Nephron (organoid): ENCODE results near the gene CALML6.

Experiments
- H3K27ac Mint-ChIP-seq, 3 experiments: 2 replicates each; pipeline ENCODE4 v1.8.0; 2020; ENCODE audit warnings: mixed read lengths in 3 of 3, mild to moderate bottlenecking in 2 of 3, moderate library complexity in 1 of 3
- H3K27me3 Mint-ChIP-seq: 2 replicates; pipeline ENCODE4 v1.8.0; 2021; ENCODE audit warnings: low read depth, mild to moderate bottlenecking, moderate library complexity, mixed read lengths
- H3K36me3 Mint-ChIP-seq: 2 replicates; pipeline ENCODE4 v1.8.0; 2020; ENCODE audit warnings: low read depth, mixed read lengths
- H3K4me1 Mint-ChIP-seq: 2 replicates; pipeline ENCODE4 v1.8.0; 2020; ENCODE audit warnings: mixed read lengths
- H3K4me3 Mint-ChIP-seq, 3 experiments: 2 replicates each; pipeline ENCODE4 v1.8.0; 2020; ENCODE audit warnings: mild to moderate bottlenecking in 3 of 3, mixed read lengths in 3 of 3, moderate library complexity in 2 of 3
- H3K9me3 Mint-ChIP-seq: 2 replicates; pipeline ENCODE4 v1.8.0; 2020; ENCODE audit warnings: mixed read lengths
- CTCF ChIP-seq, 3 experiments: fragments of 200-600 bp; sonication (generic); IDR thresholded peaks; one replicate each; pipeline ENCODE4 v1.5.0; 2021; ENCODE audit warnings: antibody characterized with exemption in 3 of 3; ENCODE audit not compliant: unreplicated experiment in 3 of 3

The CALML6 gene

GRCh38 chr1:1921459-1921862 lies 6.4 kb downstream of the CALML6 start:
- peaks cover 7% of the 10 kb centered on the region for H3K27me3 Mint-ChIP-seq

GRCh38 chr1:1921901-1922701 lies 7.0 kb downstream of the CALML6 start:
- no peak for TF ChIP-seq CTCF (IDR thresholded peaks at IDR 0.05; ENCODE audit: unreplicated experiment in 3 of 3)
- no peak overlapping the region for H3K27ac Mint-ChIP-seq
- no peak overlapping the region for H3K4me3 Mint-ChIP-seq
- H3K36me3 Mint-ChIP-seq = no peaks in the 10 kb centered on the region
- peaks cover 7% of the 10 kb centered on the region for H3K27me3 Mint-ChIP-seq
- peaks cover 6% of the 10 kb centered on the region for H3K4me1 Mint-ChIP-seq
- no peaks in the 10 kb centered on the region for H3K9me3 Mint-ChIP-seq

More at GRCh38 chr1:1921459-1921862, 6.4 kb downstream of the CALML6 start:
- no peaks in the 10 kb centered on the region for H3K36me3 Mint-ChIP-seq
- no peaks in the 10 kb centered on the region for H3K9me3 Mint-ChIP-seq
- no peak overlapping the region for H3K27ac Mint-ChIP-seq
- no peak overlapping the region for H3K4me3 Mint-ChIP-seq
- TF ChIP-seq CTCF (IDR thresholded peaks at IDR 0.05; ENCODE audit: unreplicated experiment in 3 of 3) = no peak
- peaks cover 6% of the 10 kb centered on the region for H3K4me1 Mint-ChIP-seq

GRCh38 chr1:1922702-1922955 lies 7.6 kb downstream of the CALML6 start:
- H3K27me3 Mint-ChIP-seq = peaks cover 7% of the 10 kb centered on the region
- TF ChIP-seq CTCF (IDR thresholded peaks at IDR 0.05; ENCODE audit: unreplicated experiment in 3 of 3) = no peak
- no peaks in the 10 kb centered on the region for H3K9me3 Mint-ChIP-seq
- peaks cover 1% of the 10 kb centered on the region for H3K4me1 Mint-ChIP-seq
- no peaks in the 10 kb centered on the region for H3K36me3 Mint-ChIP-seq
- H3K4me3 Mint-ChIP-seq = no peak overlapping the region
- no peak overlapping the region for H3K27ac Mint-ChIP-seq

- H3K4me1 Mint-ChIP-seq = no peaks in the 10 kb centered on the region
- no peak for TF ChIP-seq CTCF (IDR thresholded peaks at IDR 0.05; ENCODE audit: unreplicated experiment in 3 of 3)
- peaks cover 7% of the 10 kb centered on the region for H3K27me3 Mint-ChIP-seq
- H3K9me3 Mint-ChIP-seq = no peaks in the 10 kb centered on the region
- no peak overlapping the region for H3K4me3 Mint-ChIP-seq
- no peak overlapping the region for H3K27ac Mint-ChIP-seq
- no peaks in the 10 kb centered on the region for H3K36me3 Mint-ChIP-seq
Observed at GRCh38 chr1:1922956-1923833, 8.1 kb downstream of the CALML6 start.

GRCh38 chr1:1924386-1924785 lies 9.3 kb downstream of the CALML6 start:
- Mint-ChIP-seq H3K36me3 (no peaks in the 10 kb centered on the region), H3K4me3 (no peak overlapping the region), H3K4me1 (no peaks in the 10 kb centered on the region), H3K27me3 (peaks cover 6% of the 10 kb centered on the region), H3K27ac (no peak overlapping the region), H3K9me3 (no peaks in the 10 kb centered on the region)
- no peak for TF ChIP-seq CTCF (IDR thresholded peaks at IDR 0.05; ENCODE audit: unreplicated experiment in 3 of 3)
